Suprapubic skin (tissue), 4 donors: ENCODE data around the gene HYAL3. TPM values are rescaled to one million over a fixed set of nuclear protein-coding genes. Genes with fewer than 3 reads are reported as not detected.

Experiments
- DNase-seq, 2 donors: peaks; one replicate each; pipeline ENCODE4 v3.0.0-alpha.2; 2019; ENCODE audit warnings: low spot score in 2 of 2
- H3K27ac ChIP-seq: fragments of 200-600 bp; sonication (generic); one replicate; pipeline ENCODE4 v1.5.1; 2019
- H3K27me3 ChIP-seq: fragments of 200-600 bp; sonication (generic); one replicate; pipeline ENCODE4 v1.5.1; 2019
- H3K36me3 ChIP-seq: fragments of 200-600 bp; sonication (generic); one replicate; pipeline ENCODE4 v1.5.1; 2019
- H3K4me1 ChIP-seq: fragments of 200-600 bp; sonication (generic); one replicate; pipeline ENCODE4 v1.5.1; 2019
- H3K4me3 ChIP-seq: fragments of 200-600 bp; sonication (generic); one replicate; pipeline ENCODE4 v1.5.1; 2019; ENCODE audit warnings: mild to moderate bottlenecking
- H3K9me3 ChIP-seq: fragments of 200-600 bp; sonication (generic); one replicate; pipeline ENCODE4 v1.5.1; 2019
- CTCF ChIP-seq, 2 donors: fragments of 200-600 bp in 1 of 2; fragments of 450-650 bp in 1 of 2; sonication (generic) in 1 of 2; IDR thresholded peaks; one replicate each; pipeline ENCODE4 v1.5.1; 2016 to 2019; ENCODE audit warnings: antibody characterized with exemption in 2 of 2, mild to moderate bottlenecking in 1 of 2, moderate library complexity in 1 of 2
- EP300 ChIP-seq: sonication (generic); formaldehyde crosslinking; IDR thresholded peaks from one replicate; pipeline ENCODE4 v1.6.1; 2017; ENCODE audit warnings: antibody characterized with exemption
- POLR2A ChIP-seq, 2 donors: fragments of 450-650 bp; IDR thresholded peaks; one replicate each; pipeline ENCODE4 v1.6.1; 2017; ENCODE audit warnings: antibody characterized with exemption in 2 of 2, mild to moderate bottlenecking in 2 of 2, moderate library complexity in 2 of 2
- POLR2AphosphoS5 ChIP-seq, 3 donors: sonication (generic); formaldehyde crosslinking; IDR thresholded peaks; one replicate each; pipeline ENCODE4 v1.6.1; 2017; ENCODE audit warnings: antibody characterized with exemption in 3 of 3
- WGBS: methylation state at CpG from one replicate; pipeline ENCODE4 v1.1.5; 2018; 5-methylcytosine and 5-hydroxymethylcytosine counted together
- total RNA-seq, 4 donors: library from RNA; depleted of rRNA; stranded (reverse); fragments of >200 nt; gene quantifications; one replicate each; pipeline ENCODE4 v1.1.0, GENCODE V29; 2016

The HYAL3 gene
- total RNA-seq, 4 donors from 2014 or later, result 2.5 to 7.8 (median 6.1) TPM

- TF ChIP-seq POLR2A (IDR thresholded peaks at IDR 0.05) (no peak), POLR2AphosphoS5 (IDR thresholded peaks at IDR 0.05) (no peak), EP300 (no peak)
- Histone ChIP-seq H3K27me3 (no peaks in the 10 kb centered on the region), H3K27ac (peak overlapping the region; percentile 76), H3K4me1 (peaks cover 57% of the 10 kb centered on the region), H3K9me3 (no peaks in the 10 kb centered on the region), H3K4me3 (peak overlapping the region; percentile 79), H3K36me3 (peaks cover 42% of the 10 kb centered on the region)
- 20% methylated on average over 1 of the region's 4 CpGs for WGBS
- no peak for DNase-seq
These were observed 27.9 kb upstream of the HYAL3 start for GRCh38 chr3:50327129-50327528.

- Histone ChIP-seq H3K4me3 (no peak overlapping the region), H3K27ac (no peak overlapping the region), H3K36me3 (peaks cover 33% of the 10 kb centered on the region), H3K27me3 (no peaks in the 10 kb centered on the region), H3K4me1 (peaks cover 61% of the 10 kb centered on the region), H3K9me3 (no peaks in the 10 kb centered on the region)
- TF ChIP-seq POLR2AphosphoS5 (IDR thresholded peaks at IDR 0.05), result no peak
- no peak for TF ChIP-seq POLR2A (IDR thresholded peaks at IDR 0.05)
- TF ChIP-seq CTCF (IDR thresholded peaks at IDR 0.05), result no peak
- TF ChIP-seq EP300, result no peak
- WGBS, result 98% methylated on average over 8 of the region's 8 CpGs
- no peak for DNase-seq
These were observed 27.0 kb upstream of the HYAL3 start for GRCh38 chr3:50326182-50326541.

GRCh38 chr3:50325497-50326181, 26.4 kb upstream of the HYAL3 start:
- H3K27me3 ChIP-seq, result no peaks in the 10 kb centered on the region
- H3K27ac ChIP-seq, result no peak overlapping the region
- DNase-seq, result no peak
- peaks cover 62% of the 10 kb centered on the region for H3K4me1 ChIP-seq
- H3K9me3 ChIP-seq, result no peaks in the 10 kb centered on the region
- TF ChIP-seq POLR2A (IDR thresholded peaks at IDR 0.05) (no peak), EP300 (no peak), POLR2AphosphoS5 (IDR thresholded peaks at IDR 0.05) (no peak)
- no peak overlapping the region for H3K4me3 ChIP-seq
- H3K36me3 ChIP-seq, result peaks cover 27% of the 10 kb centered on the region
- 84% methylated on average over 11 of the region's 11 CpGs for WGBS

GRCh38 chr3:50325113-50325480, 25.9 kb upstream of the HYAL3 start:
- no peak overlapping the region for H3K4me3 ChIP-seq
- no peak for TF ChIP-seq POLR2A (IDR thresholded peaks at IDR 0.05)
- no peak for TF ChIP-seq CTCF (IDR thresholded peaks at IDR 0.05)
- no peak for TF ChIP-seq EP300
- no peak for TF ChIP-seq POLR2AphosphoS5 (IDR thresholded peaks at IDR 0.05)
- H3K27ac ChIP-seq, result no peak overlapping the region
- 57% methylated on average over 2 of the region's 2 CpGs for WGBS
- no peak for DNase-seq
- peaks cover 22% of the 10 kb centered on the region for H3K36me3 ChIP-seq
- no peaks in the 10 kb centered on the region for H3K27me3 ChIP-seq
- H3K4me1 ChIP-seq, result peaks cover 68% of the 10 kb centered on the region
- H3K9me3 ChIP-seq, result no peaks in the 10 kb centered on the region

GRCh38 chr3:50324351-50325112, 25.3 kb upstream of the HYAL3 start:
- DNase-seq, result peak in 1 of 2 donors; percentile 82
- TF ChIP-seq POLR2AphosphoS5 (IDR thresholded peaks at IDR 0.05) (no peak), CTCF (IDR thresholded peaks at IDR 0.05) (peak; percentile 66 to 89)
- no peaks in the 10 kb centered on the region for H3K27me3 ChIP-seq
- no peaks in the 10 kb centered on the region for H3K9me3 ChIP-seq
- H3K36me3 ChIP-seq, result peaks cover 20% of the 10 kb centered on the region
- peaks cover 74% of the 10 kb centered on the region for H3K4me1 ChIP-seq
- H3K27ac ChIP-seq, result peak overlapping the region; percentile 96
- H3K4me3 ChIP-seq, result no peak overlapping the region
- WGBS, result 12% methylated on average over 1 of the region's 4 CpGs

GRCh38 chr3:50323614-50324199, 24.5 kb upstream of the HYAL3 start:
- Histone ChIP-seq H3K9me3 (no peaks in the 10 kb centered on the region), H3K27me3 (no peaks in the 10 kb centered on the region), H3K4me1 (peaks cover 78% of the 10 kb centered on the region), H3K36me3 (peaks cover 21% of the 10 kb centered on the region), H3K4me3 (no peak overlapping the region), H3K27ac (peak overlapping the region; percentile 96)
- no peak for DNase-seq
- TF ChIP-seq EP300 (no peak), CTCF (IDR thresholded peaks at IDR 0.05) (no peak), POLR2AphosphoS5 (IDR thresholded peaks at IDR 0.05) (peak in 1 of 3 donors; percentile 72), POLR2A (IDR thresholded peaks at IDR 0.05) (no peak)
- 58% methylated on average over 5 of the region's 5 CpGs for WGBS
